ENCODE results near the gene PKP4.

The PKP4 gene

DNA sequence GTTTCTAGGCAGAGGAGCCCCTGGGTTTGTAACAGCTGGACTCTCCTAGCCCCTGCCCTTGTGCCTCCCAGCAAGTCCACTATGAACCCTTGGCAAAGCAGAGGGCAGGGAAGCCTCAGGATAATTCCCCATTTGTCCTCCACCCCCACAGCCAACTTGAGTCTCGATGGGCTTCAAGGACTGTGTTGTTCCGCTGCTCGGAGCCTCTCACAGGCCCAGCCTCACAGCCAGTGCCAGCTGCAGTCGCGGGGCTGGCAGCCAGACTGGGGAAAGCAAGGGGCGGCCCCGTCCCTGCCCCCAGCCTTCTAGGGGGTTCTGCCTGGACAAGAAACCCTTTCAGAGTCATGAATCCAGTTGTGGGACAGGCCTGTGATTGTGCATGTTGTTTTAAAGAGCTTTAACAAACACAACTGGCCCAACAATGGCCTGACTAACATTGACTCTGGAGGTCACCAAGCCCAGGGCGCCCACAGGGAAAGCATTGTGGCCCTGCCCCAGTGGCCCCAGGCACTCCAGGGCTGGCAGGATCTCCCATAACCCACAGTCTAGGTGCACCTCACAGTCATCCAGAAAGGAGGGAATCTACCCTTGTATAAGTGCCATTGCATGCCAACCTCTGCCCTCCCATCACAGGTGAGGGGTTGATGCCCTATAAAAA, 266.6 kb downstream of the PKP4 start:
- no peak for DNase-seq

DNA sequence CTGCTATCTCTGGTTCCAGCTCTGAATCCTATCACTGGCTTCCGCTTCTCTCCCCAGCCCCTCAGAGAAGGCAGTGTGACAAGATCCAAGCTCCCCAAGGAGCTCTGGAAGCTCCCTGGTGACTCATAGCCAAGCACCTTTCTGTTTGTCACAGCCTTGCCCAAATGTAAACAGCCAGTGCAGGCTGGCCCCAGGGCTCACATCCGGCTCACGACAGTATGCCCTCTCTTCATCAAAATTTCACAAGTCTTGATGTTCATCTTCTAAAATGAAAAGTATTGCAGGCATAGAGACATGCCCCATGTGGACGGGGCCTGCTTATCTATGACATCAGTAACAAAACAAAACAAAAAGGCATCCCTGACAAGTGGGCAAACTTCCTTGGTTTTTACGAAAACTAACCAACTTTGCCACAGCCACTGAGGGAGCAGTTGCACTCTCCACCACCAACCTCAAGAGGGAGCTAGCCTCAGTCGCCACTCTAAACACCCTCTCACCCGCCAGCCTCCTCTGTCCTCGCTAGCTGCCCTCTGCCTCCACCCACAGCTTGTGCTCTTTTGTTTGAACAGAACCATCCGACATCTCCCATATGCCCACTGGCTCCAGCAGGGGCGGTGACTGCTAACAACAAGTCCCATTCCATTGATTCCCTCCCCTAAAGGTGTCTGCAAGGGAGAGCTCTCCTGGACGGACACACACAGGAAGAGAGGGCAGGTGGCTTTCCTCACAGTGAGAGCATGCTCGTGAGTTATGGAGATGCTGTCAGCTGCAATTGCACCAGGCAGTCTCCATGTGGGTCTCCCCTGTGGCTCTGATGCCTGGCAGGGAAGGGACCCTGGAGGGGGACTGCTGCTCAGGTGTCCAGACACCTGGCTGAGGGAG, 267.4 kb downstream of the PKP4 start:
- DNase-seq, result no peak

DNA sequence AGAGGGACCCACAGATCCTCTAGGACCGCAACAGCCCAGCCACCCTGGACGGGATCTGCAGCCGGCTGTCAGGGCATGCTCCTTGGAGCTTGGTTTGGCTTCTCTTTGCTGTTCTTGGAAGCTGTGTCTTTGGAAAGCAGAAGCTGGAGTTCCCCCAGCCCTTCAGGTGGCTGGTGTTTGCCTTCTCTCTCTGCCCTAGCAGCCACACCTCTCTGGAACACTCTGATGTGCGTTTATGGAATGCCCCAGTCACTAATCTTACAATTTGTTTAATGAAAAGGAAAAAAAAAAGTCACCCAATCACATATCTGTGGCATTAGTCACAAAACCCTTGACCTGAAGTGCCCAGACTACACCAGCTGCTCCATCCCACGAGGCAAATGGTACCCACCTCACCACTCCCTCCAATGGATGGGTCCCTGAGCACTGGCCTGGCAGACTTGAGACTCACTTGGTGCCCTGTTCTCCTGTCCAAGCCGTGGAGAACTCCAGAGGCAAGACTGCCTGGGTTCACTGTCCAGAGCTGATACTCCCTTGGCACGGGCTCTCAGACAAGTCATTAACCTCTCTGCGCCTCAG, 268.1 kb downstream of the PKP4 start:
- no peak for DNase-seq

DNA sequence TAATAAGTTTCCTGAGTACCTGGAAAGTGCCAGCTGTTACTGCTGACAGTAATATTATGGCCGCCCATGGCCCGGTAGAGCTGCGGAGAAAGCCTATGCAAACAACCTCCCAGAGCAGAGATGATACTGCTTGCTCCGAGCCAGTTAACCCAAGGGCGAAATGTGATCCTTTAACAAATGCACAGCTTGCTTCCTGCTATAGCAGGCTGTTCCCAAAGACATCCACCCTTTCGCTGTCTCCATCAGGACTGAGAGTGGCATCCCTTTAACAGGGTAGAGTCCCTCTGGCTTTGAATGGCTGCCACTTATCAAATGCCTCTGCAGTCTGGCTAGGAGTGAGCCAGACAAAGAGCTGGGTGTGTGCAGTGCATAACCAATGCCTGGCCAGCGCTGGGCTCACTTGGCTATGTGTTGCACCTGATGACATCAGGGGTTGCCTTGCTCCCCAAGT, 268.7 kb downstream of the PKP4 start:
- no peak for DNase-seq

DNA sequence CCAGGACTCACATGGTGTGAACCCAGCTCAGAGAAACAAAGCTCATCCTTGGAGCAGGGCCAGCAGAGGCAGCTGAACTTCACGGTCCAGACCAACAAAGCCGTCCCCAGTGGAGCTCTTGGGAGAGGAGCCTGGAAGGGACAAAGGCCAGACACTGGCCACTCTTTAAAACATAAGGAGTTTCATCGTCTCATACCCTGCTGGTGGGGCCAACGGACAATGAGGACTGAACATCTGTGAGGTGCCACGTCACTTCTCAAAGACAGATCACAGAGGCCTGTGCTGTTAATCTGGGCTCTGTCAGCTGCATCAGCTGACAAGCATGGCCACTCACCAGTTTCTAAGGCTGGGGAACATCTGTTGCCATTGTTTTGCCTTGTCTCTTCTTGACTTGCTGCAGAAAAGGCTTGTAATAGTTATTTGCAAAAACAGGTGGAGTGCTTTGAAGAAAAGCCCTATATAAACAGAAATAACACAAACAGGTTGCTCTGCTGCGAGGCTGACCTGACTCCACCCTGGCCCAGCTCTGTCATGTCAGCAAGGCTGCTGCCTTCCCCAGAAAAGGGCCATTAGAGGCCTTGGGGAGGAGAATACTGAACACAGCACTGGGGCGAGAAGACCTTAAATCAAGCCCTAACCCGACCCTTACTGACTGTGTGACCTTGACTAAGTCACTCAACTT, 270.3 kb downstream of the PKP4 start:
- DNase-seq, result no peak

DNA sequence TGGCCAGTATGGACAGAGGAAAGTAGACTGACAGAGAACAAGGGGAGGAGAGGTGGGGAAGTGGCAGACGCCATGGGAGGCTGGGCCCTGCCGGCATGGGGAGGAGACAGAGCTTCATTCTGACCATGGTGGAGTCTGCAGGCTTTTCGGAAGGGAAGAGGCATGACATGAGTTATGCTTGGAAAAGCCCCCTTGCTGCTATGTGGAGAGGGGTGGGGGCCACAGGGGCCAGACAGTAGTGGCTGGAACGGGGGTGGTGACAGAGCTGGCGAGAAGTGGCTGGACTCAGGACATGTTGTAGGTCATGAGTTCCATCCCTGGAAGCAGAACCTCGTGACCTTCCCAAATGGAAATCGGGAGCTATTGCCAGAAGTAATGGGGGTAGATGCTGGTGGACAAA, 271.7 kb downstream of the PKP4 start:
- DNase-seq, result no peak

DNA sequence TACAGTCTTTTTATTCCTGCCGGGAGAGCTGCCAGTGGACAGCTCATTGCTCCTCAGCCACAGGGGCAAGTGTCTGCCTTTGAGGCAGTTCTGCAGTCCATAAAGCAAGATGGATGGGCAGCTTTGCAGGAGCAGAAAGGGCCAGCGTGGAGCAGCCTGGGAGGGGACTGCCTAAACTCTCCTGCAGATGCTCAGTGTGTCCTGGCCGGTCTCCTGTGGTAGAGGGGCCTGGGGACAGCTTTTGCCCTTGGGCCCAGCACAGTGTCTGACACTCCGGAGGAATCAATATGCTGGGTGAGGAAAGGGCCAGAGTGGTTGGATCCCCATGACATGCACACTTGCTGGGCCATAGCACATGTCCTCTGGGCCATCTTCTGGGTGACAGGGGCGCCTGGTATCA, 272.7 kb downstream of the PKP4 start:
- DNase-seq, result no peak

DNA sequence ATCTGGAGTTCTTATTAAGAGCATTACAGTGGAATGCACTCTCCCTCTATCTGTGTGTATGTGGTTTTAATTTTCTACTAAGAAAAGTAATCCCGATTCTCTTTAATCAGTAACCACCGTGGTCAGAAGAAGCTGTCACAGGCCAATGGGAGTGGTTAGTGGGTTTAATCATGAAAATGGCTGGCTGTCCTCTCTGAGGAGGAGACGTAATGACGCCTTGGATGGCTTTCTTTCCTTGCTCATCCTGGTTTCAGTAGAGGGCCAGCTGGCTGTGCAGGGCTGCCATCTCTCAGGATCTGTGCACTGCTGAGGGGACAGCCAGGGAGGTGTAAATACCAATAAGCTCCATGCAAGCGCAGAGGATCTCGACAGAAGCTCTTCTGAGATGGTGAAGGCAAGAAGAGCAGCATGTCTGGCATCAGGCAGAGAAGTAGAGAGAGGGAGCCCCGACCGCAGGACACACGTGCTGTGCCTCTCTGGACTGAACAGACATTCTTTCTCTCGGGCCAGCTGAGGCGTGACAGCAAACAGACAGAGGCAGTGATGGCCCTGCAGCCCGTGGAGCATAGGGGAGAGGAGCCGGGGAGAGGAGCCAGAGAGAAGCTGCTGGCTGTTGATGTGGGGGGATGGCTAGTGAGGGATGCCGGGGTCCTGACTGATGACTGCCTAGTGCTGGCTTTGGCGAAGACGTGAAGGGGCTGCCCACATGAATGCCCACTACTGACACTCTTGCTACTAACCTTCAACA, 273.3 kb downstream of the PKP4 start:
- no peak for DNase-seq

DNA sequence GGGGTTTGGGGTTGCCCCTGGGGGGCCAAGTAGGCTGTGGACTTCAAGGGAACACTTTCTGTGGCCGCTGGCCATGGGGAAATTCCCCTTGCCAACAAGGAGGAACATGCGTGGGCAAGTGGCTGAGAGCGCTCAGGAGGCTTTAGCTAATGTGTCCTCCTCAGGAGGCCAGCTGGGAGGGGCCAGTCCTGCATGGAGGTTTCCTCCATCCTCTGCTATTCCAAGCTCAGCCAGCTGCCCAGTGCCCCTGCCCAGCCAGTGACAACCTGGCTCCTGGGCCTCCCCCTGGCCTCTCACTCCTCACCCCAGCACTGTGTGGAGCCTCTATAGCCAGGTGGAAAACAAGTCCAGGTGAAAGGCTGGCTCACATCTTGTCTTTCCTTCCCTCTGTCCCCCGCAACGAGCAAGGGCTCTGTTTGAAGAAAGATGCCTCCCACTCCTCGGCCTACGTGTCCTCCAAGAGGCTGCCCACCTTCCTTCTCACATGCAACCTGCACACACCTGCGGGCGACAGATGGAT, 273.9 kb downstream of the PKP4 start:
- no peak for DNase-seq

DNA sequence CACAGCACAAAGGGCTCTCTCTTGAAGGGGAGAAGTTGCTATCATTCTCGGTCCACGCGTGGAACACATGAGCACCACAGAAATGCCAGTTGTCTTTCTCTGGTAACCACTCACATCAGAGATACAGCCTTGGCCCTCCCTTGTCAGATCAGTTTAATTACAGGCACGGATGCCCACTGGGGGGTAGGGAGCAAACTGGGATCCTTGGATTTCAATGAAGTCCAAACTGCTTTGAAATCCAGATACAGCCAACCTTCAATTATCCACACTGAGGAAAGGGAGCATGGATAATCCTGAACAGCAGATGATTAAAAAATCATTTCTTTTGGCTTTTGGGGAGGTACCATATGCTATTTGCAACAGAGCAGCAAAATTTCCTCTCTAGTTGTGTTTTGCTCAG, 274.6 kb downstream of the PKP4 start:
- no peak for DNase-seq

All from cortex of kidney (tissue), 1 donor.